NCI-H2196 treated with DMSO at 0.1 percent for 48 hours (cell line): ENCODE results near the gene IGSF21.

Experiments
- DNase-seq: peaks from one replicate; lab custom pipeline; 2025; ENCODE audit not compliant: unreplicated experiment; lab: John Stamatoyannopoulos, UW

The IGSF21 gene

DNA sequence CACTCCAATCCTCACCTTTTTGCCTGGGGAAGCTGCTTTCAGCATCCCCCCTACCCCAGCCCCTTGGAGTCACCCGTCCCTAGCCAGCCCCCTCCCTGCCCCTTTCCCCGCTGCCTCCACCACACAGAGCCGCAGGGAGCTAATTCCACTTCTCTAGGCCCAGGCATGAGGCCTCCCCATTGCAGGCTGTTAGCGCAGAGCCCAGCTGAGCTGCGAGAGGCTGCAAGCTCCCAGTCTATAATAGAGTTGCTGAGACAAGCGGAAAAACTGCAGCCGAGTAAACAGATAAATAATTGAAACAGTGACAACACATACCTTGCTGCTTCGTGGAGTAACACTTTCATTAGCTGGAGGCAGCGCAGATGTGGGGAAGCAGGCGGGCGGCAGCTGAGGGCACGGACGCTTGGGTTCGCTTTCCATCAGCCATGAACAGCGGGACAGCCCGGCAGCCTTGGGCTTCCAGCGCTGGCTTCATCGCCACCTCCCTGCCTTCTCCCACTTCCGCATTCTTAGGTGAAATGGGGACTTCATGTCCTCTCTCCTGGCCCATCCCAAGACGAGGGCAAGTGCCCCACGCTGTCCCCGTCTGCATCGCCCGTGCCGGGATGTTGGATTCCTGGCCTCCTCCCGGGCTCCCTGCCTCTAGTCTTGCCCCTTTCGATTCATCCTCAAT lies 183.3 kb downstream of the IGSF21 start:
- DNase-seq: peak; percentile 12

DNA sequence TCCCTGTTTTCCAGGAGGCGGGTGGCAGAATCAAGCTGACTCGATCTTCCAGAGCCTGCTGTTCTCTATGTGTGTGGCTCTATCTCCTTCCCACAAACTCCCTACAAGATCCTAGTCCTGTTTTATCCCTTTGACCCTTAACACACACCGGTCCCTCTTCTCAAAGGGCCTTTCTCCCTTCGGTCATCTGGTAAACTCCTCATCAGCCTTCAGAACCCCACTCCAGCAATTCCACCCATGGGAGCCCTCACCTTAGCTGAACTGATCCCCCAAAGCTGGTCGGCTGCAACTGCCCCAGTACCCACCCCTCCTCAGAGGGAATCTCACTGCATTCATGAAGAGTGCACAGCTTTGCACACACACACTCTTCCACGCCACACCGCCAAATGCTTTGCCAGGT lies 184.9 kb downstream of the IGSF21 start:
- DNase-seq: no peak

- peak; percentile 20 for DNase-seq
Observed at GRCh38 chr1:18293291-18293690, 185.7 kb downstream of the IGSF21 start.

DNA sequence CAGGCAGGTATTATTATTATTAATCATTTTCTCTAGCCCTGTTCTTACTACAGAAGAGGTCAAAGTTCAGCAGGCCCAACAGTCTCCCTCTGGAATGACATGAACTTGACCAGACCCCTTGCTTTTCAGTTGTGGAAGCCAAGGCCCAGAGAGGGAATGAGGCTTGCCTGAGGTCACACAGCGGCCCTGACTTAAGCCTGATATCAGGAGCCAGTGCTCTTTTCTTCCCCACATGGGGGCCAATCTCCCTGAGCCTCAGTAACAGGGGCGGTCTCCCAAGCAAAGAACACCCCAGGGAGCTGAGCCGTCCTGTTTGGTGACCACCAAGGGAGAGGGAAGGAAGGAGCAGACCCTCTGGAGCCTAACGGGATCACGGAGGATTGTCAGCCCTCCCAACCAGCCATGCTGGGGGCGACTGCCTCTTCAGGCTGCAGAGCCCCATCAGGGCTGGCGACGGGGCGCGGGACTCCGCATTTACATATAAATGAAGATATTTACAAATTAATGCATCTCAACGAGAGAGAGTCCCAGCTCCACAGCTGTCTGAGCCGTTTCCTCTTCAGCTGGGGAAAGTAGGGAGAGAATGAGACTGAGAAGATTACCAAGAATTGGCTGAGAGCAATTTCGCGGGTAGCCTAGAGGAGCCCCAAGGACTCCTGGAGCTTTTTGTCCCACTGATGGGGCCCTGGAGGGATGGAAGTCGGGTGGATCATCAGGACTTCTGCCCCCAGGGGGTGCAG lies 187.0 kb downstream of the IGSF21 start:
- no peak for DNase-seq

DNA sequence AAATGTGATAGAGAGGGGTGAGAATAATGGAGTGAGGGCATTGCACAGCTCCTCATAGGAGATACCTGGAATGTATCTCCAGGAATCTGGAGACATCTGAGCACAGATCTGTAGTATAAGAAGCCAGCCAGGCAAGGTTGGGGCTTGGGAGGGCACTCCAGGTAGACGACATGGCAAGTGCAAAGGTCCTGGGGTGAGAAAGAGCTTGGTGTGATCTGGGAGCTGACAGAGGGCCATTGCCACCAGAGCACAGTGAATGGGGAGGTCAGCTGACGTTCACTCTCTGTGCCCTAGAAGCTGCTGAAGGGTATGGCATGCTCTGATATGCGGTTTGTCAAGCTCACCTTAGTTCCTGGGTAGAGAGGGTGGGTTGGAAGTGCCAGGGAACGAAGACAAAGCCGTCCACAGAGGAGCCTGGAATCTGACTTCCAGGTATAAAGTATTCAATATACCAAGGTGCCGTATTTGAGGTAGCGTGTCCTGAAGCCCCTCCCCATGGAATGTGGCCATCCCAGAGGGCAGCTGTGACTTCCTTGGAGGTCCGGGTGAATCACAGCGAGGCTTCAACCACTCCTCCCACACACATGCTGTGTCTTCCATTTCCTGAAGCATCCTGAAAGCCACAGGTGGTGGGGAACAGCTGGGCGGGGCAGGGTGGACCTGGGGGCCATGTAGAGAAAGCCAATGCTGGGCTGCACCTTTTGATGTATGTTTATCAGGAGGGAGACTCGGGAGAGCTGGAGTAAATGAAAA lies 190.5 kb downstream of the IGSF21 start:
- DNase-seq: no peak

GRCh38 chr1:18299441-18300338 lies 192.1 kb downstream of the IGSF21 start:
- peak; percentile 64 for DNase-seq

- no peak for DNase-seq
Observed at GRCh38 chr1:18300376-18300775, 192.8 kb downstream of the IGSF21 start.

- DNase-seq: no peak
Observed at GRCh38 chr1:18302788-18303413, 195.3 kb downstream of the IGSF21 start.

- no peak for DNase-seq
Observed at GRCh38 chr1:18304151-18304869, 196.7 kb downstream of the IGSF21 start.

- no peak for DNase-seq
Observed at GRCh38 chr1:18305182-18305795, 197.7 kb downstream of the IGSF21 start.

- no peak for DNase-seq
Observed at GRCh38 chr1:18307329-18307898, 199.8 kb downstream of the IGSF21 start.

- DNase-seq: no peak
Observed at GRCh38 chr1:18309552-18310155, 202.1 kb downstream of the IGSF21 start.

DNA sequence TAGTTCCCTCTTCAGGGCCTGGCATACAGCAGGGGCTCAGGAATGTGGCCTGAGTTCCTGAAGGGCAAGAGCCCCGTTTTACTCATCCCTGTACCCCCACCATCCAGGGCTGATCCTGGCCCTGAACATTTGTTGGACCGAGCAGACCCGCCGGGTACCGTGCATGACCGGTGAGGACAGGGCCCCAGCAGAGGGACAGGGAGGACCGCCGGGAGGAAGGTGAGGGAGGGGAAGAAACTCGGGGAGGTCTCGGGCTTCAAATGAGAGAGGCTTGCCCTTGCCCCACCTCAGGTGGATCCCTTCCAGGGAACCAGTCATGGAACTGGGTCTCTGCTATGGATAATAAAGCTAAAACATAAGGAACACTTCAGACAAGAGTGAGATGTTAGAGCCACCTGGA lies 205.4 kb downstream of the IGSF21 start:
- DNase-seq: no peak

DNA sequence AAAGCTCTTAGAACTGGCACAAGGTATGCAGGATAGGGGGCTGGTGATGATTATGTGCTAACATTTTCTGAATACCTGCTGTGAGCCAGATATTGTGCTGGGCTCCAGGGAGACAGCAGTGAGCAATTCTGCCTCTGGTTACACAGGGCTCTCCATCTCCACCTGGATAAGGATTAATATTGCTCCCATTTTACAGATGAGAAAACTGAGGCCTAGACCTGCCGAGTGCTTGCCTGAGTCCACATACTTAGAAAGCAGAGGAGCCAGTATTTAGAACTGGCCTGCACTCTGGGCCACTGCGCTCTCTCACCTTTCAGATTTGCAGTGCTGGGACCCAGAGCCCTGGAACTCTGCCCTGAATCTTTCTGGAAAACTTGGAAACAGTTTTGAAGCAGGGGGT lies 205.9 kb downstream of the IGSF21 start:
- no peak for DNase-seq

GRCh38 chr1:18314399-18314798 lies 206.8 kb downstream of the IGSF21 start:
- DNase-seq: no peak

- DNase-seq: no peak
Observed at GRCh38 chr1:18315449-18315848, 207.9 kb downstream of the IGSF21 start.

DNA sequence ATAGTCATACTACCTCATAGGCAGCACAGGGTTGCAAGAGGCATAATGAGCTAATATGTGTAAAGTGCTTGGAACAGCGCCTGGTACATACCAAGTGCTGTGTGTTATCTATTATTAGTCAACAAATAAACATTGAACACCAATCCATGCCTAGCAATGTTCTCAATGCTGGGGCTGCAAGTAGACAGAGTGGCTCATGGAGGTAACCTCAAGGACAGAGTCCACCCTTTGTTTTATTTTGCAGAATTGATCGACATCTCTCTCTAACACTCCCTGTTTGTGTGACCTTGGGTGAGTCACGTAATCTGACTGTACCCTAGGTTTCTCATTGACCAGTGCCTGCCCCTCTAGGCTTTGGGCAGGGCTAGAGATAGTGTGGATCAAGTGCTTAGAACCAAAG lies 209.2 kb downstream of the IGSF21 start:
- no peak for DNase-seq

- no peak for DNase-seq
Observed at GRCh38 chr1:18319099-18319498, 211.5 kb downstream of the IGSF21 start.

- DNase-seq: peak; percentile 55
Observed at GRCh38 chr1:18320051-18320450, 212.5 kb downstream of the IGSF21 start.
